ENCODE results near the gene WAC.

Gene WAC

GRCh38 chr10:28533186-28533564 lies 257 bp downstream of the WAC start:
- DNase-seq (ENCODE audit: low read depth in 2 of 2): no peak

GRCh38 chr10:28533571-28534304 lies 820 bp downstream of the WAC start:
- DNase-seq (ENCODE audit: low read depth in 2 of 2): peak; percentile 34 to 56

- no peak for DNase-seq (ENCODE audit: low read depth in 2 of 2)
Observed at GRCh38 chr10:28535846-28536245, 2.9 kb downstream of the WAC start.

- DNase-seq (ENCODE audit: low read depth in 2 of 2): no peak
Observed at GRCh38 chr10:28538595-28538994, 5.7 kb downstream of the WAC start.

- no peak for DNase-seq (ENCODE audit: low read depth in 2 of 2)
Observed at GRCh38 chr10:28540145-28540544, 7.2 kb downstream of the WAC start.

GRCh38 chr10:28541717-28542365 lies 8.9 kb downstream of the WAC start:
- no peak for DNase-seq (ENCODE audit: low read depth in 2 of 2)

- DNase-seq (ENCODE audit: low read depth in 2 of 2): no peak
Observed at GRCh38 chr10:28542728-28543127, 9.8 kb downstream of the WAC start.

- no peak for DNase-seq (ENCODE audit: low read depth in 2 of 2)
Observed at GRCh38 chr10:28544058-28544457, 11.1 kb downstream of the WAC start.

- no peak for DNase-seq (ENCODE audit: low read depth in 2 of 2)
Observed at GRCh38 chr10:28545967-28546644, 13.2 kb downstream of the WAC start.

- no peak for DNase-seq (ENCODE audit: low read depth in 2 of 2)
Observed at GRCh38 chr10:28548781-28549498, 16.0 kb downstream of the WAC start.

- DNase-seq (ENCODE audit: low read depth in 2 of 2): no peak
Observed at GRCh38 chr10:28551086-28551485, 18.2 kb downstream of the WAC start.

GRCh38 chr10:28552775-28553174 lies 19.9 kb downstream of the WAC start:
- no peak for DNase-seq (ENCODE audit: low read depth in 2 of 2)

- DNase-seq (ENCODE audit: low read depth in 2 of 2): no peak
Observed at GRCh38 chr10:28554009-28554408, 21.1 kb downstream of the WAC start.

- no peak for DNase-seq (ENCODE audit: low read depth in 2 of 2)
Observed at GRCh38 chr10:28554952-28555351, 22.0 kb downstream of the WAC start.

GRCh38 chr10:28555358-28555757 lies 22.4 kb downstream of the WAC start:
- no peak for DNase-seq (ENCODE audit: low read depth in 2 of 2)

- DNase-seq (ENCODE audit: low read depth in 2 of 2): no peak
Observed at GRCh38 chr10:28556142-28556541, 23.2 kb downstream of the WAC start.

GRCh38 chr10:28558186-28558585 lies 25.3 kb downstream of the WAC start:
- DNase-seq (ENCODE audit: low read depth in 2 of 2): no peak

GRCh38 chr10:28558923-28559508 lies 26.1 kb downstream of the WAC start:
- no peak for DNase-seq (ENCODE audit: low read depth in 2 of 2)

- DNase-seq (ENCODE audit: low read depth in 2 of 2): no peak
Observed at GRCh38 chr10:28559618-28560017, 26.7 kb downstream of the WAC start.

- DNase-seq (ENCODE audit: low read depth in 2 of 2): no peak
Observed at GRCh38 chr10:28560617-28561016, 27.7 kb downstream of the WAC start.

- DNase-seq (ENCODE audit: low read depth in 2 of 2): no peak
Observed at GRCh38 chr10:28561531-28561930, 28.6 kb downstream of the WAC start.

- DNase-seq (ENCODE audit: low read depth in 2 of 2): no peak
Observed at GRCh38 chr10:28564905-28565304, 32.0 kb downstream of the WAC start.
